Parathyroid adenoma (tissue), 2 donors: Measurements from ENCODE around the gene LTB.
A peak's percentile ranks its signal among the peaks of the same experiment; 100 is the strongest.

ENCODE experiments used
- H2AFZ ChIP-seq: fragments of 300-600 bp; sonication (generic); one replicate; pipeline ENCODE4 v1.7.0; 2017; ENCODE audit warnings: antibody characterized with exemption, mild to moderate bottlenecking
- H3K27ac ChIP-seq: fragments of 300-600 bp; sonication (generic); one replicate; pipeline ENCODE4 v1.7.0; 2017
- H3K27me3 ChIP-seq: fragments of 300-600 bp; sonication (generic); one replicate; pipeline ENCODE4 v1.7.0; 2017; ENCODE audit warnings: low read length; ENCODE audit not compliant: control insufficient read depth, insufficient read depth
- H3K36me3 ChIP-seq: fragments of 300-600 bp; sonication (generic); one replicate; pipeline ENCODE4 v1.7.0; 2017; ENCODE audit warnings: low read length; ENCODE audit not compliant: control insufficient read depth, insufficient read depth
- H3K4me1 ChIP-seq: fragments of 300-600 bp; sonication (generic); one replicate; pipeline ENCODE4 v1.7.0; 2017; ENCODE audit warnings: control low read depth
- H3K4me2 ChIP-seq: fragments of 300-600 bp; sonication (generic); one replicate; pipeline ENCODE4 v1.7.0; 2017; ENCODE audit warnings: low read length
- H3K4me3 ChIP-seq: fragments of 300-600 bp; sonication (generic); one replicate; pipeline ENCODE4 v1.7.0; 2017; ENCODE audit warnings: low read depth, low read length
- H3K79me2 ChIP-seq: fragments of 300-600 bp; sonication (generic); one replicate; pipeline ENCODE4 v1.7.0; 2017; ENCODE audit warnings: control low read depth
- H3K9ac ChIP-seq: fragments of 300-600 bp; sonication (generic); one replicate; pipeline ENCODE4 v1.7.0; 2017; ENCODE audit warnings: mild to moderate bottlenecking
- H3K9me3 ChIP-seq: fragments of 300-600 bp; sonication (generic); one replicate; pipeline ENCODE4 v1.7.0; 2017; ENCODE audit warnings: low read length; ENCODE audit not compliant: control insufficient read depth
- TF ChIP-seq, protein P1 (sequence below): fragments of 300-600 bp; sonication (generic); IDR thresholded peaks from one replicate; pipeline ENCODE4 v1.7.0; 2017; ENCODE audit warnings: antibody characterized with exemption, mild to moderate bottlenecking
- donor health status: primary hyperparathyroidism.

LTB gene

DNA sequence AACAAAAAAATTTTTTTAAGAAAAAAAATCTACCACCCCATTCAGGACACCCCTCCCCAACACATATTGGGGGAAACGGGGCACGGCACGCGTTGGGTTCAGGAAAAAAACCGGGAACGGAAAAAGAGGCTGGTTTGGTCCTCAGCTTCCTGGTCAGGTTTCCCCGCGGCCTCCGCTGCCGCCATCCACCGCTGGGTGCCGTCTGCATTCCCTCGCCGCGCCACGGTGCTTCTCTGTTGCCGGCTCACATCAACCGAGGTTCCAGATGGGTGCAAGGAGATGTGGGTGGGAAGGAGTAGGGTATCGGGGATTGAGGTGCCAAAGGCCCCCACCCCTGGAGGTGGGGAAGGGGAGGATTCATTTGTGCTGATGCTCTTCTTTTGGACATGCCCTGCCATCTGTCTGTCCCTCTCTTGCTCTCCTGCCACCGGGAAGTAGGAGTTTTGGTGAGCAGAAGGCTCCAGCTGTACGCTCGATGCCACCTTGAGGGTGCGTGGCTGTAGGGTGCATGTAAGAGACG lies 47.6 kb downstream of the LTB start:
- H3K4me2 ChIP-seq, result no peak overlapping the region
- H2AFZ ChIP-seq, result no peak overlapping the region
- H3K4me1 ChIP-seq, result peaks cover 10% of the 10 kb centered on the region
- H3K9ac ChIP-seq, result no peak overlapping the region
- H3K9me3 ChIP-seq, result no peaks in the 10 kb centered on the region
- H3K36me3 ChIP-seq, result no peaks in the 10 kb centered on the region
- peaks cover 8% of the 10 kb centered on the region for H3K79me2 ChIP-seq
- H3K27ac ChIP-seq, result no peak overlapping the region
- TF ChIP-seq, protein P1, sequence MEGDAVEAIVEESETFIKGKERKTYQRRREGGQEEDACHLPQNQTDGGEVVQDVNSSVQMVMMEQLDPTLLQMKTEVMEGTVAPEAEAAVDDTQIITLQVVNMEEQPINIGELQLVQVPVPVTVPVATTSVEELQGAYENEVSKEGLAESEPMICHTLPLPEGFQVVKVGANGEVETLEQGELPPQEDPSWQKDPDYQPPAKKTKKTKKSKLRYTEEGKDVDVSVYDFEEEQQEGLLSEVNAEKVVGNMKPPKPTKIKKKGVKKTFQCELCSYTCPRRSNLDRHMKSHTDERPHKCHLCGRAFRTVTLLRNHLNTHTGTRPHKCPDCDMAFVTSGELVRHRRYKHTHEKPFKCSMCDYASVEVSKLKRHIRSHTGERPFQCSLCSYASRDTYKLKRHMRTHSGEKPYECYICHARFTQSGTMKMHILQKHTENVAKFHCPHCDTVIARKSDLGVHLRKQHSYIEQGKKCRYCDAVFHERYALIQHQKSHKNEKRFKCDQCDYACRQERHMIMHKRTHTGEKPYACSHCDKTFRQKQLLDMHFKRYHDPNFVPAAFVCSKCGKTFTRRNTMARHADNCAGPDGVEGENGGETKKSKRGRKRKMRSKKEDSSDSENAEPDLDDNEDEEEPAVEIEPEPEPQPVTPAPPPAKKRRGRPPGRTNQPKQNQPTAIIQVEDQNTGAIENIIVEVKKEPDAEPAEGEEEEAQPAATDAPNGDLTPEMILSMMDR, result no peak
- no peak overlapping the region for H3K4me3 ChIP-seq
- H3K27me3 ChIP-seq, result no peaks in the 10 kb centered on the region

DNA sequence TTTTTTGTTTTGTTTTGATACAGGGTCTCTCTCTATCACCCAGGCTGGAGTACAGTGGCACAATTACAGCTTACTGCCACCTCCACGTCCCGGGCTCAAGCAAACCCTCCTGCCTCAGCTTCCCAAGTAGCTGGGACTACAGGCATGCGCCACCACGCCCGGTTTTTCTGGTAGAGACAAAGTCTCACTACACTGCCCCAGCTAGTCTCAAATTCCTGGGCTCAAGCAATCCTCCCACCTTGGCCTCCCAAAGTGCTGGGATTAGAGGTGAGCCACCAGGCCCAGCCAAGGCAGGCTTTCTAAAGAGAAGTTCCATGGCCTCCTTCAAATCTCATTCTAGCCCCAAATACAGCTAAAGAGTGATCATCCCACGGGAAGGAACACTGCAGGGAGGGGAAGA lies 48.2 kb downstream of the LTB start:
- Histone ChIP-seq H2AFZ (no peak overlapping the region), H3K27ac (no peak overlapping the region), H3K9me3 (no peaks in the 10 kb centered on the region), H3K9ac (no peak overlapping the region), H3K4me1 (peaks cover 9% of the 10 kb centered on the region), H3K4me2 (no peak overlapping the region), H3K36me3 (no peaks in the 10 kb centered on the region), H3K79me2 (peaks cover 2% of the 10 kb centered on the region), H3K4me3 (no peak overlapping the region), H3K27me3 (no peaks in the 10 kb centered on the region)
- TF ChIP-seq, protein P1, result no peak

DNA sequence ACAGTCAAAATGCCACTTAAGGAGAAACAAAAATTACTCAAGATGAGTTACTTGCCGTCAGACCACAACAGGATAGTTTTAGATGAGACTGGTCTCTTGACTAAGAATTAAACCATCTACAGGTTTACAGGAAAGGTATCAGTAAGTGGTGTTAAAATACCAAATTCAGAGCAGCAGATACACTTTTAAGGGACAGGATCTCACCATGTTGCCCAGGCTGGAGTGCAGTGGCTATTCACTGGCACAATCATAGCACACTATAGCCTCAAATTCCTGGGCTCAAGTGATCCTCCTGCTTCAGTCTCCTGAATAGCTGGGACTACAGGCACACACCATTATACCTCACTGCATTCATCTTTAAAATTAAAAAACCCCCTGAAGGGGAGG lies 48.8 kb downstream of the LTB start:
- Histone ChIP-seq H2AFZ (no peak overlapping the region), H3K4me1 (peaks cover 7% of the 10 kb centered on the region), H3K9ac (no peak overlapping the region), H3K79me2 (no peaks in the 10 kb centered on the region), H3K4me3 (no peak overlapping the region), H3K27ac (no peak overlapping the region), H3K36me3 (no peaks in the 10 kb centered on the region), H3K9me3 (no peaks in the 10 kb centered on the region), H3K4me2 (no peak overlapping the region), H3K27me3 (no peaks in the 10 kb centered on the region)
- TF ChIP-seq, protein P1, result no peak

DNA sequence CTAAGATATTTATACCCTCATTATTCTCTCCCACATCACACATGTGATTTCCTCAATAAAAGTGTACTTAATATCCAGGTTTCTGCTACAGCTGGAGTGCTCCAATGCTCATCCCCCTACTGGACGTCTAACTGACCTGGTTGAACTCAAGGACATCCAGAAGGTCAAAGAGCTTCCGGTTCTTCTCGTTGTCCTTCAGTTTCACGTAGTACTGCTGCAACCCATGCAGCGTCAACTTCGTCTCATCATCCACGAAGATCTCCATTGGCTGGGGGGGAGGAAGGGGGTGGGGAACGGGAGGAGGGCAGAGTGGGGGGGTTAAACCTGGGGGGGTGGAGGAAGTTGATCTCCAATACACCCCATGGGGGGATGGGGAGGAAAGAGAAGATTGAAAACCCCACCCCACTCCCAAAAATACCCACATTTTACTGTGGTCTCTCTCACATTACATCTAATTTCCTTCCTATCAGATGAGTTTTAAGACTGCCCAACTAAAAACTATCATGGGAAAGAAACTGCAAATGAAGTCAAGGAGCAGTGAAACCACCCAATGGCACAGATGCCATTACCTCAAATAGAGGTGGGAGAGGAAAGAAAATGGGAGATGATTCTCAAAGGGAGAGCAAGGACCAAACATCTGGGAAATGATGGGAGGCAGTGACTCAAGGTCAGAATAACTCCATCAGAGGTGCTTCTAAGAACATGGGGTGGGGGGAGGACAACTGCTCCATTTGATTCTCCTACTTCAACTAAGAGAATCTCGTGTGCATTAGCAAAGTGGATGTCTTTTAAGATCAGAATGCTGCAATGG lies 49.4 kb downstream of the LTB start:
- H3K4me3 ChIP-seq, result no peak overlapping the region
- peak overlapping the region; percentile 34 for H3K27ac ChIP-seq
- no peak overlapping the region for H2AFZ ChIP-seq
- H3K9ac ChIP-seq, result no peak overlapping the region
- no peaks in the 10 kb centered on the region for H3K9me3 ChIP-seq
- TF ChIP-seq, protein P1, result no peak
- no peaks in the 10 kb centered on the region for H3K36me3 ChIP-seq
- H3K4me1 ChIP-seq, result peaks cover 6% of the 10 kb centered on the region
- H3K4me2 ChIP-seq, result no peak overlapping the region
- no peaks in the 10 kb centered on the region for H3K79me2 ChIP-seq
- no peaks in the 10 kb centered on the region for H3K27me3 ChIP-seq
